Mucosa of descending colon (tissue), 3 donors: ENCODE measurements around the gene ACTR8. TPM values are rescaled to one million over a fixed set of nuclear protein-coding genes. Genes with fewer than 3 reads are reported as not detected.

ENCODE experiments used
- ATAC-seq: fragments of 200-7000 bp; cut with Tn5 transposase; one replicate; pipeline ENCODE4 v1.9.1; 2020; ENCODE audit warnings: mild to moderate bottlenecking, moderate library complexity
- DNase-seq, 3 donors: peaks; one replicate each; pipeline ENCODE4 v3.0.0-alpha.2; 2020
- H3K36me3 ChIP-seq: fragments of 200-600 bp; one replicate; pipeline ENCODE4 v1.8.0; 2021; ENCODE audit warnings: low read depth, mild to moderate bottlenecking
- H3K4me1 ChIP-seq: fragments of 200-600 bp; one replicate; pipeline ENCODE4 v1.8.0; 2021; ENCODE audit warnings: low read depth, mild to moderate bottlenecking
- H3K4me3 ChIP-seq: fragments of 200-600 bp; one replicate; pipeline ENCODE4 v1.8.0; 2021; ENCODE audit warnings: mild to moderate bottlenecking
- H3K9me3 ChIP-seq: fragments of 200-600 bp; one replicate; pipeline ENCODE4 v1.8.0; 2021; ENCODE audit warnings: mild to moderate bottlenecking
- CTCF ChIP-seq: fragments of 200-600 bp; IDR thresholded peaks from one replicate; pipeline ENCODE4 v1.8.0; 2022; ENCODE audit warnings: antibody characterized with exemption, mild to moderate bottlenecking
- intact Hi-C, 2 donors: fragments of 100-400 bp; cut with DNase I in 1 of 2; cut with micrococcal nuclease in 1 of 2; formaldehyde crosslinking; loops; one replicate each; pipeline versions ENCODE4 v1.11.0 to v1.11.1; 2022; cut with DNase I, micrococcal nuclease
- total RNA-seq, 3 donors: library from RNA; stranded (reverse); fragmentation: NEBNext Ultra II Directional in 2 of 3; extraction: Animal tissue kit (Norgen Biotek cat#: 25700) in 2 of 3; gene quantifications; one replicate each; pipeline versions ENCODE4 v1.2.1 to v1.2.4, GENCODE V29; 2021 to 2023
- donor health status: DM: no; HTN: no; CAD: no; lungs with moderate emphysema.
- donor health status: DM: no; HTN: no; CAD: no.
- donor health status: DM: no; HTN: yes; CAD: no.

The ACTR8 gene
- total RNA-seq, 3 donors from 2014 or later: 29.1 to 36.0 (median 34.1) TPM

GRCh38 chr3:53833700-53834099, 48.3 kb downstream of the ACTR8 start:
- H3K36me3 ChIP-seq: no peaks in the 10 kb centered on the region
- H3K4me1 ChIP-seq: no peaks in the 10 kb centered on the region
- DNase-seq (no peak), ATAC-seq (no peak)
- TF ChIP-seq CTCF: no peak
- intact Hi-C loops: no loop called here
- H3K4me3 ChIP-seq: no peak overlapping the region
- H3K9me3 ChIP-seq: no peaks in the 10 kb centered on the region

- Histone ChIP-seq H3K9me3 (no peaks in the 10 kb centered on the region), H3K4me3 (no peak overlapping the region), H3K36me3 (no peaks in the 10 kb centered on the region), H3K4me1 (no peaks in the 10 kb centered on the region)
- TF ChIP-seq CTCF: no peak
- intact Hi-C loops: no loop called here
- ATAC-seq (no peak), DNase-seq (no peak)
Observed at GRCh38 chr3:53833053-53833645, 48.8 kb downstream of the ACTR8 start.

DNA sequence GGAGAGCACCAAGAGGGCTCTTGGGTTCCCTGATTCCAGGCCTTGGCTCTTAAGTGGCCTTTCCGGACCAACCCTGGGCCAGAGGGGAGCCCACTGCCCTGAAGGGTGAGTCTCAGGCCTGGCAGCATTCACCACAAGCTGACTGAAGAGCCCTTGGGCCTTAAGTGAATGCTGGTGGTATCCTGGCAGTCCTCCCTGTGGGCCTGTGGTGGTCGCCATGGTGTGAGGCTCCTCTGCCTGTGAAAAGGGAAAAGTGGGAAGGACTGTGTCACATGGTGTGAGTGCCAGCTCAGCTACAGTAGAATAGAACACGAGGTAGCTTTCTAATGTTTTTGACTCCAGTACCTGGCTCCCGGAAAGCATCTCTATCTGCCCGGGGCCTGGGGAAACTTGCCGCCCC, 51.0 kb downstream of the ACTR8 start:
- no peak overlapping the region for H3K4me3 ChIP-seq
- H3K36me3 ChIP-seq: no peaks in the 10 kb centered on the region
- no peaks in the 10 kb centered on the region for H3K4me1 ChIP-seq
- no peak for TF ChIP-seq CTCF
- ATAC-seq: no peak
- intact Hi-C loops: no loop called here
- no peaks in the 10 kb centered on the region for H3K9me3 ChIP-seq
- DNase-seq: no peak

DNA sequence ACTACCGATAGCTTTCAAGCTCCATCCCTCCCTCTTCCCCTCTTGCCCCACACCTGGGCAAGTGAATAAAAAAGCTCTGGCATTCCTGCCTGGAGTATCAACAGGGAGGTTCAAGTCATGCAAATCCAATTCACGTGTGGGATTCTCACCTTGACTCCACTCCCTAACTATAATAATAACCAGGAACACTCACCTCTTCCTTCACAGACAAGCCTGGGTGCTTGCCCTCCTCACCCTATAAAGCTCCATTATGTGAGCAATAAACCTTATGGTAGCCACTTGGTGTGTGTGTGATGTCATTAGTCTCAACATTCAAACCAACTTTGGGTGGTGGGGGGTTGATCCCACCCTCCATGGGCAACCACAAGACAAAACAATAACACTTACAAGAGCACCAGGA, 52.3 kb downstream of the ACTR8 start:
- H3K9me3 ChIP-seq: no peaks in the 10 kb centered on the region
- ATAC-seq: peak; percentile 67
- intact Hi-C loops: no loop called here
- TF ChIP-seq CTCF: no peak
- no peaks in the 10 kb centered on the region for H3K36me3 ChIP-seq
- no peaks in the 10 kb centered on the region for H3K4me1 ChIP-seq
- DNase-seq: no peak
- no peak overlapping the region for H3K4me3 ChIP-seq

GRCh38 chr3:53828581-53828980, 53.4 kb downstream of the ACTR8 start:
- no peak for TF ChIP-seq CTCF
- no peaks in the 10 kb centered on the region for H3K36me3 ChIP-seq
- no peaks in the 10 kb centered on the region for H3K4me1 ChIP-seq
- no peaks in the 10 kb centered on the region for H3K9me3 ChIP-seq
- DNase-seq (no peak), ATAC-seq (peak; percentile 36)
- intact Hi-C loops: no loop called here
- no peak overlapping the region for H3K4me3 ChIP-seq

GRCh38 chr3:53826048-53826447, 55.9 kb downstream of the ACTR8 start:
- H3K36me3 ChIP-seq: no peaks in the 10 kb centered on the region

More at GRCh38 chr3:53826048-53826447, 55.9 kb downstream of the ACTR8 start:
- DNase-seq (no peak), ATAC-seq (no peak)
- intact Hi-C loops: no loop called here
- H3K4me1 ChIP-seq: no peaks in the 10 kb centered on the region
- no peaks in the 10 kb centered on the region for H3K9me3 ChIP-seq
- no peak for TF ChIP-seq CTCF
- no peak overlapping the region for H3K4me3 ChIP-seq
